Breast epithelium (tissue), 4 donors: ENCODE measurements around the gene FCN2. TPM values are rescaled to one million over a fixed set of nuclear protein-coding genes. Genes with fewer than 3 reads are reported as not detected.

Experiments used
- DNase-seq, 2 donors: peaks; one replicate each; pipeline ENCODE4 v3.0.0-alpha.2; 2019; ENCODE audit warnings: low spot score in 2 of 2
- H3K27ac ChIP-seq, 2 donors: fragments of 200-600 bp; sonication (generic) in 1 of 2; one replicate each; pipeline ENCODE4 v1.5.1; 2016 to 2019; ENCODE audit warnings: mild to moderate bottlenecking in 1 of 2
- H3K27me3 ChIP-seq, 2 donors: fragments of 200-600 bp; sonication (generic) in 1 of 2; one replicate each; pipeline versions ENCODE4 v1.5.1 to v1.6.0; 2017 to 2019; ENCODE audit warnings: control low read depth in 1 of 2, mild to moderate bottlenecking in 1 of 2
- H3K36me3 ChIP-seq: fragments of 200-600 bp; one replicate; pipeline ENCODE4 v1.5.1; 2019
- H3K4me1 ChIP-seq, 2 donors: fragments of 200-600 bp; sonication (generic); one replicate each; pipeline ENCODE4 v1.5.1; 2016 to 2019; ENCODE audit warnings: control low read depth in 1 of 2
- H3K4me3 ChIP-seq, 3 donors: fragments of 200-600 bp; sonication (generic); 1 replicate in 2 of 3; 2 replicates in 1 of 3; pipeline ENCODE4 v1.5.1; 2016 to 2019; ENCODE audit warnings: mild to moderate bottlenecking in 3 of 3, moderate library complexity in 2 of 3
- H3K9me3 ChIP-seq, 2 donors: fragments of 200-600 bp; sonication (generic) in 1 of 2; one replicate each; pipeline ENCODE4 v1.5.1; 2016 to 2019; ENCODE audit warnings: control low read depth in 1 of 2
- CTCF ChIP-seq, 3 donors: fragments of 450-650 bp; IDR thresholded peaks; one replicate each; pipeline ENCODE4 v1.5.1; 2016 to 2017; ENCODE audit warnings: antibody characterized with exemption in 3 of 3, mild to moderate bottlenecking in 3 of 3, moderate library complexity in 3 of 3
- POLR2A ChIP-seq: fragments of 450-650 bp; IDR thresholded peaks from one replicate; pipeline ENCODE4 v1.6.1; 2016; ENCODE audit warnings: antibody characterized with exemption, mild to moderate bottlenecking, moderate library complexity
- POLR2AphosphoS5 ChIP-seq, 3 donors: sonication (generic); formaldehyde crosslinking; IDR thresholded peaks; one replicate each; pipeline ENCODE4 v1.6.1; 2017; ENCODE audit warnings: antibody characterized with exemption in 3 of 3
- intact Hi-C: fragments of 100-400 bp; cut with DNase I; formaldehyde crosslinking; loops from one replicate; pipeline ENCODE4 v1.15.1; 2023; ENCODE audit warnings: low total_unique reads
- total RNA-seq, 3 donors: library from RNA; depleted of rRNA; stranded (reverse); fragments of >200 nt; gene quantifications; one replicate each; pipeline ENCODE4 v1.1.0, GENCODE V29; 2016

FCN2 gene
- total RNA-seq, 3 donors from 2014 or later = 0.73 to 2.0 (median 1.8) TPM

GRCh38 chr9:134843740-134844139 lies 36.9 kb upstream of the FCN2 start:
- no peaks in the 10 kb centered on the region for H3K4me1 ChIP-seq
- no peaks in the 10 kb centered on the region for H3K27me3 ChIP-seq
- no peak overlapping the region for H3K4me3 ChIP-seq
- intact Hi-C loops = no loop called here
- no peaks in the 10 kb centered on the region for H3K36me3 ChIP-seq
- no peak overlapping the region for H3K27ac ChIP-seq
- H3K9me3 ChIP-seq = no peaks in the 10 kb centered on the region
- TF ChIP-seq POLR2A = no peak
- TF ChIP-seq POLR2AphosphoS5 (IDR thresholded peaks at IDR 0.05) = no peak
- no peak for TF ChIP-seq CTCF (IDR thresholded peaks at IDR 0.05)
- no peak for DNase-seq

- no peak for DNase-seq
- no peaks in the 10 kb centered on the region for H3K36me3 ChIP-seq
- intact Hi-C loops = no loop called here
These were observed 35.8 kb upstream of the FCN2 start for GRCh38 chr9:134844821-134845220.

GRCh38 chr9:134846187-134846586 lies 34.4 kb upstream of the FCN2 start:
- Histone ChIP-seq H3K4me3 (no peak overlapping the region), H3K27ac (no peak overlapping the region), H3K27me3 (no peaks in the 10 kb centered on the region), H3K4me1 (no peaks in the 10 kb centered on the region), H3K9me3 (no peaks in the 10 kb centered on the region), H3K36me3 (no peaks in the 10 kb centered on the region)
- no peak for DNase-seq
- intact Hi-C loops = no loop called here
- no peak for TF ChIP-seq CTCF (IDR thresholded peaks at IDR 0.05)
- no peak for TF ChIP-seq POLR2AphosphoS5 (IDR thresholded peaks at IDR 0.05)

More at GRCh38 chr9:134844821-134845220, 35.8 kb upstream of the FCN2 start:
- Histone ChIP-seq H3K9me3 (no peaks in the 10 kb centered on the region), H3K27ac (no peak overlapping the region), H3K4me1 (no peaks in the 10 kb centered on the region), H3K27me3 (no peaks in the 10 kb centered on the region), H3K4me3 (no peak overlapping the region)
- TF ChIP-seq POLR2AphosphoS5 (IDR thresholded peaks at IDR 0.05) = no peak
- TF ChIP-seq POLR2A = no peak
- no peak for TF ChIP-seq CTCF (IDR thresholded peaks at IDR 0.05)

- no peak for DNase-seq
- Histone ChIP-seq H3K27ac (no peak overlapping the region), H3K4me3 (no peak overlapping the region), H3K27me3 (no peaks in the 10 kb centered on the region), H3K4me1 (no peaks in the 10 kb centered on the region), H3K9me3 (no peaks in the 10 kb centered on the region), H3K36me3 (no peaks in the 10 kb centered on the region)
- TF ChIP-seq CTCF (IDR thresholded peaks at IDR 0.05) (no peak), POLR2AphosphoS5 (IDR thresholded peaks at IDR 0.05) (no peak), POLR2A (no peak)
- intact Hi-C loops = no loop called here
These were observed 33.9 kb upstream of the FCN2 start for GRCh38 chr9:134846699-134847098.

- Histone ChIP-seq H3K27me3 (no peaks in the 10 kb centered on the region), H3K27ac (no peak overlapping the region), H3K4me1 (no peaks in the 10 kb centered on the region), H3K4me3 (no peak overlapping the region), H3K36me3 (no peaks in the 10 kb centered on the region), H3K9me3 (no peaks in the 10 kb centered on the region)
- intact Hi-C loops = no loop called here
- TF ChIP-seq POLR2A (no peak), CTCF (IDR thresholded peaks at IDR 0.05) (no peak), POLR2AphosphoS5 (IDR thresholded peaks at IDR 0.05) (no peak)
- no peak for DNase-seq
These were observed 33.5 kb upstream of the FCN2 start for GRCh38 chr9:134847138-134847537.
